22Rv1 (cell line): Measurements from ENCODE around the gene CAVIN2.
A peak's percentile ranks its signal among the peaks of the same experiment; 100 is the strongest.

ENCODE experiments used
- ZFX ChIP-seq: fragments of 450-650 bp; IDR thresholded peaks from 2 replicates; pipeline ENCODE4 v1.6.1; 2017; ENCODE audit warnings: antibody characterized with exemption, borderline replicate concordance
- TF ChIP-seq, protein P1 (sequence below): fragments of 450-650 bp; IDR thresholded peaks from 2 replicates; pipeline ENCODE4 v1.5.1; 2017; ENCODE audit warnings: mild to moderate bottlenecking

DNA sequence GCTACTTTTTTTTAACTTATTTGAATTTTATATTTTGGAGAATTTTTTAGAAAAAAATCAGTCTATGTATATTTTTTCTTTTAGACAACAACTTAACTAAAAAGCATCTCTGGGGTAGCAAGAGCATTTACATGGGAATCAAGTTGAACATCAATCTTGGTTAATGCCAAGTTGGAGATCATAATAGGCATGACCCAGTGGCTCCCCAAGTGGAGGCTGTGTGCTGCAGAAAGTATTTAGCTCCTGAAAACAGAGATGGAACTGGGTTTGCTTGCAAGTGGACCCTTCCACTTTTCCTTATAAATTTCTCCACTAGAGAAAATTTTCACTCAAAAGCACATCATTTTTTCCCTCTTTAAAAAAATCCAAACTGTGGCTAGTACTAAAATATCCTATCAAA, 23.9 kb upstream of the CAVIN2 start:
- TF ChIP-seq, protein P1, sequence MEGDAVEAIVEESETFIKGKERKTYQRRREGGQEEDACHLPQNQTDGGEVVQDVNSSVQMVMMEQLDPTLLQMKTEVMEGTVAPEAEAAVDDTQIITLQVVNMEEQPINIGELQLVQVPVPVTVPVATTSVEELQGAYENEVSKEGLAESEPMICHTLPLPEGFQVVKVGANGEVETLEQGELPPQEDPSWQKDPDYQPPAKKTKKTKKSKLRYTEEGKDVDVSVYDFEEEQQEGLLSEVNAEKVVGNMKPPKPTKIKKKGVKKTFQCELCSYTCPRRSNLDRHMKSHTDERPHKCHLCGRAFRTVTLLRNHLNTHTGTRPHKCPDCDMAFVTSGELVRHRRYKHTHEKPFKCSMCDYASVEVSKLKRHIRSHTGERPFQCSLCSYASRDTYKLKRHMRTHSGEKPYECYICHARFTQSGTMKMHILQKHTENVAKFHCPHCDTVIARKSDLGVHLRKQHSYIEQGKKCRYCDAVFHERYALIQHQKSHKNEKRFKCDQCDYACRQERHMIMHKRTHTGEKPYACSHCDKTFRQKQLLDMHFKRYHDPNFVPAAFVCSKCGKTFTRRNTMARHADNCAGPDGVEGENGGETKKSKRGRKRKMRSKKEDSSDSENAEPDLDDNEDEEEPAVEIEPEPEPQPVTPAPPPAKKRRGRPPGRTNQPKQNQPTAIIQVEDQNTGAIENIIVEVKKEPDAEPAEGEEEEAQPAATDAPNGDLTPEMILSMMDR = peak; percentile 22; the same call in 1 of the 2 replicates
- no peak for TF ChIP-seq ZFX
